Endothelial cell of umbilical vein (primary cell): ENCODE results near the gene ANKK1. TPM values are rescaled to one million over a fixed set of nuclear protein-coding genes. Genes with fewer than 3 reads are reported as not detected.

Experiments used
- BruUV-seq: library from RNA; stranded (reverse); fragments of 400-500 nt; replicated peaks from 2 replicates; lab custom pipeline; 2021; lab: Mats Ljungman, UMichigan
- CTCF ChIA-PET: fragments of 300-600, 350-600 bp; sonication (Branson Sonifier 250); formaldehyde crosslinking; loops from one replicate; lab custom pipeline; 2021; ENCODE audit warnings: antibody characterized with exemption, inconsistent platforms; lab: Charles Lee
- POLR2A ChIA-PET: fragments of 300-600, 350-600 bp; sonication (Branson Sonifier 250); formaldehyde crosslinking; loops from one replicate; lab custom pipeline; 2021; ENCODE audit warnings: antibody characterized with exemption, inconsistent platforms; lab: Charles Lee
- DNase-seq: peaks from one replicate; pipeline ENCODE4 v3.0.0-alpha.2; 2011; ENCODE audit warnings: low read depth, low spot score
- FAIRE-seq: peaks from 2 replicates; lab custom pipeline; 2011; peaks lifted over from hg19 to GRCh38; lab: Jason Lieb, UNC
- H2AFZ ChIP-seq: 2 replicates; pipeline ENCODE4 v1.6.0; 2012; ENCODE audit warnings: low read depth, low read length, control low read depth, inconsistent platforms
- H3K27ac ChIP-seq: 2 replicates; pipeline ENCODE4 v1.5.1; 2011; ENCODE audit warnings: low read depth, mild to moderate bottlenecking, control low read depth, low read length, moderate library complexity; ENCODE audit not compliant: insufficient read depth
- H3K27me3 ChIP-seq, 2 experiments: 2 replicates each; pipeline versions ENCODE4 v1.6.0 to v1.6.1; 2011; ENCODE audit warnings: low read length in 2 of 2, mixed read lengths in 1 of 2; ENCODE audit not compliant: control insufficient read depth in 2 of 2, insufficient read depth in 2 of 2
- H3K36me3 ChIP-seq, 2 experiments: 2 replicates in 1 of 2; 3 replicates in 1 of 2; pipeline ENCODE4 v1.5.1; 2011; ENCODE audit warnings: low read length in 2 of 2, mild to moderate bottlenecking in 1 of 2, moderate library complexity in 1 of 2; ENCODE audit not compliant: control insufficient read depth in 2 of 2, insufficient read depth in 2 of 2; ENCODE audit errors: extremely low read depth in 1 of 2
- H3K4me1 ChIP-seq: 3 replicates; pipeline ENCODE4 v1.5.1; 2011; ENCODE audit warnings: mild to moderate bottlenecking, low read length; ENCODE audit not compliant: control insufficient read depth, insufficient read depth; ENCODE audit errors: extremely low read depth
- H3K4me2 ChIP-seq: 2 replicates; pipeline ENCODE4 v1.6.1; 2011; ENCODE audit warnings: low read length, control low read depth, mixed read lengths; ENCODE audit not compliant: insufficient read depth
- H3K4me3 ChIP-seq, 3 experiments: fragments of 200-600 bp in 1 of 3; sonication (generic), shearing (Covaris generic) in 1 of 3; replicated peaks in 1 of 3; 2 replicates each; pipeline ENCODE4 v1.5.1; 2011 to 2016; ENCODE audit warnings: control low read depth in 3 of 3, low read length in 3 of 3, mild to moderate bottlenecking in 2 of 3, inconsistent platforms in 1 of 3, low read depth in 1 of 3, moderate library complexity in 1 of 3; ENCODE audit not compliant: insufficient read depth in 1 of 3
- H3K79me2 ChIP-seq: 2 replicates; pipeline ENCODE4 v1.6.0; 2012; ENCODE audit warnings: low read length, inconsistent platforms; ENCODE audit not compliant: control insufficient read depth, insufficient read depth
- H3K9ac ChIP-seq: replicated peaks from 2 replicates; pipeline ENCODE3; 2011; ENCODE audit warnings: low read length, control low read depth; ENCODE audit not compliant: insufficient read depth; ENCODE audit errors: extremely low read depth
- H3K9me1 ChIP-seq: replicated peaks from 3 replicates; pipeline ENCODE4 v1.6.0; 2011; ENCODE audit warnings: mild to moderate bottlenecking, low read length; ENCODE audit not compliant: control insufficient read depth, insufficient read depth; ENCODE audit errors: extremely low read depth
- H3K9me3 ChIP-seq: replicated peaks from 2 replicates; pipeline ENCODE4 v1.5.1; 2012; ENCODE audit warnings: low read length, inconsistent platforms; ENCODE audit not compliant: control insufficient read depth, insufficient read depth
- H4K20me1 ChIP-seq: replicated peaks from 2 replicates; pipeline ENCODE3; 2011; ENCODE audit warnings: mild to moderate bottlenecking, low read length; ENCODE audit not compliant: control insufficient read depth, insufficient read depth; ENCODE audit errors: extremely low read depth
- EZH2 ChIP-seq: IDR thresholded peaks from 2 replicates; pipeline ENCODE4 v1.6.1; 2012; ENCODE audit warnings: borderline replicate concordance, low read depth, mild to moderate bottlenecking, moderate library complexity, low read length, inconsistent platforms; ENCODE audit not compliant: severe bottlenecking
- FOS ChIP-seq: IDR thresholded peaks from 2 replicates; pipeline ENCODE4 v1.6.1; 2011; ENCODE audit warnings: mild to moderate bottlenecking, low read length, moderate library complexity, borderline replicate concordance; ENCODE audit not compliant: insufficient read depth
- GATA2 ChIP-seq: IDR thresholded peaks from 2 replicates; pipeline ENCODE4 v1.7.0; 2011; ENCODE audit warnings: low read depth, mild to moderate bottlenecking, moderate library complexity, mixed read lengths, low read length; ENCODE audit not compliant: insufficient read length, insufficient read depth
- JUN ChIP-seq: IDR thresholded peaks from 2 replicates; pipeline ENCODE4 v1.6.1; 2011; ENCODE audit warnings: borderline replicate concordance, low read depth; ENCODE audit not compliant: insufficient read length, insufficient read depth
- MYC ChIP-seq: IDR thresholded peaks from one replicate; pipeline ENCODE4 v1.6.1; 2011; ENCODE audit warnings: mild to moderate bottlenecking, low read depth, low read length
- POLR2A ChIP-seq: IDR thresholded peaks from 2 replicates; pipeline ENCODE4 v1.6.1; 2012; ENCODE audit warnings: low read depth, mild to moderate bottlenecking, control low read depth, low read length
- POLR2AphosphoS5 ChIP-seq: IDR thresholded peaks from 2 replicates; pipeline ENCODE4 v1.6.1; 2012; ENCODE audit warnings: low read depth, mild to moderate bottlenecking, control low read depth, low read length, moderate library complexity; ENCODE audit not compliant: insufficient read depth
- dilution Hi-C: fragments of 300-500 bp; cut with MboI; formaldehyde crosslinking; loops from one replicate; pipeline ENCODE4 v1.15.0; 2019; ENCODE audit warnings: low sequenced_read_pairs; ENCODE audit not compliant: extremely low pct_ligation_motif_present
- intact Hi-C: fragments of 100-400 bp; cut with micrococcal nuclease; formaldehyde crosslinking; loops from one replicate; pipeline ENCODE4 v1.10.0; 2022
- polyA plus RNA-seq, 4 experiments: library from polyadenylated mRNA; depleted of rRNA in 3 of 4; stranded (reverse) in 3 of 4; unstranded in 1 of 4; fragments of >200 nt; gene quantifications; 2 replicates each; pipeline versions ENCODE4 v1.2.1 to v1.2.3, GENCODE V29; 2011 to 2012; ENCODE audit warnings: missing spikeins in 1 of 4
- total RNA-seq: library from RNA; stranded (reverse); gene quantifications from 2 replicates; pipeline ENCODE4 v1.2.3, GENCODE V29; 2021
- TF ChIP-seq, protein P1 (sequence below), 2 donors: IDR thresholded peaks; 1 replicate in 1 of 2; 2 replicates in 1 of 2; pipeline ENCODE4 v1.5.1; 2011; ENCODE audit warnings: low read length in 2 of 2, mild to moderate bottlenecking in 2 of 2, moderate library complexity in 2 of 2, control low read depth in 1 of 2, inconsistent platforms in 1 of 2, low read depth in 1 of 2; ENCODE audit not compliant: insufficient read depth in 1 of 2; ENCODE audit errors: extremely low read depth in 1 of 2
- TF ChIP-seq, protein P2 (sequence below): IDR thresholded peaks from 2 replicates; pipeline ENCODE4 v1.6.1; 2011; ENCODE audit not compliant: insufficient read depth, insufficient read length

ANKK1 gene
- total and polyA plus RNA-seq, 2 donors (not counting 3 experiments of a cell fraction or from before 2014, with no cell fraction given), result not detected

DNA sequence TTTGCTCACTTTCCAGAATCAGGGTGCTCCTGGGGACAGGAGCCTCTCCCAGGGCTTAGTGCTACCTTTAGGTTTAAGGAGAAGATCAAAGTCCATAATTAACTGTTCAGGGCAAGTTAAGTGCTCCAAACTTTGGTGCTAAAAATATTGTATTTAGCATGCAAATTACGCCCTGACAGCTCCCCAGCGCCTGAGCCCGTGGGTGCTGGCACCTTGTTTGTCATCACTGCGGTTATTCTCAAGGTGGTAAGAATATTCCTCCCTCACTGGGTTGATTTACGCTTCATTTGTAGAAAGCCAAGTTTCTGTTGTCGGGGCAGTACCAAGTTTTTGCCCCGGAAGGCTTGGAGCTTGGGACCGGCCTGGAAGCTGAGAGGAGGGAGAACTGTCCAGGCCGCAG, 21.3 kb downstream of the ANKK1 start:
- FAIRE-seq (no peak), DNase-seq (no peak)
- no peaks in the 10 kb centered on the region for H4K20me1 ChIP-seq
- no peaks in the 10 kb centered on the region for H3K79me2 ChIP-seq
- H3K9ac ChIP-seq, result no peak overlapping the region
- H3K4me3 ChIP-seq, result no peak overlapping the region
- H3K4me2 ChIP-seq, result no peak overlapping the region
- ChIA-PET CTCF (no interaction called here), POLR2A (interaction anchor here (0.6 kb wide), 1 partner anchor 810 kb away, joined by 3 read pairs; no protein-coding TSS in a partner anchor)
- H3K27ac ChIP-seq, result no peak overlapping the region
- BruUV-seq, result no TSS peak
- dilution Hi-C loops, result no loop called here
- H3K27me3 ChIP-seq, result no peaks in the 10 kb centered on the region
- no peak overlapping the region for H2AFZ ChIP-seq
- no peaks in the 10 kb centered on the region for H3K9me1 ChIP-seq
- intact Hi-C loops, result no loop called here
- H3K36me3 ChIP-seq, result no peaks in the 10 kb centered on the region
- no peaks in the 10 kb centered on the region for H3K9me3 ChIP-seq
- TF ChIP-seq GATA2, result no peak
- no peak for TF ChIP-seq MYC
- no peak for TF ChIP-seq JUN
- no peak for TF ChIP-seq EZH2
- no peak for TF ChIP-seq POLR2AphosphoS5
- TF ChIP-seq, protein P1, sequence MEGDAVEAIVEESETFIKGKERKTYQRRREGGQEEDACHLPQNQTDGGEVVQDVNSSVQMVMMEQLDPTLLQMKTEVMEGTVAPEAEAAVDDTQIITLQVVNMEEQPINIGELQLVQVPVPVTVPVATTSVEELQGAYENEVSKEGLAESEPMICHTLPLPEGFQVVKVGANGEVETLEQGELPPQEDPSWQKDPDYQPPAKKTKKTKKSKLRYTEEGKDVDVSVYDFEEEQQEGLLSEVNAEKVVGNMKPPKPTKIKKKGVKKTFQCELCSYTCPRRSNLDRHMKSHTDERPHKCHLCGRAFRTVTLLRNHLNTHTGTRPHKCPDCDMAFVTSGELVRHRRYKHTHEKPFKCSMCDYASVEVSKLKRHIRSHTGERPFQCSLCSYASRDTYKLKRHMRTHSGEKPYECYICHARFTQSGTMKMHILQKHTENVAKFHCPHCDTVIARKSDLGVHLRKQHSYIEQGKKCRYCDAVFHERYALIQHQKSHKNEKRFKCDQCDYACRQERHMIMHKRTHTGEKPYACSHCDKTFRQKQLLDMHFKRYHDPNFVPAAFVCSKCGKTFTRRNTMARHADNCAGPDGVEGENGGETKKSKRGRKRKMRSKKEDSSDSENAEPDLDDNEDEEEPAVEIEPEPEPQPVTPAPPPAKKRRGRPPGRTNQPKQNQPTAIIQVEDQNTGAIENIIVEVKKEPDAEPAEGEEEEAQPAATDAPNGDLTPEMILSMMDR (IDR thresholded peaks at IDR 0.05; ENCODE audit: extremely low read depth in 1 of 2, insufficient read depth in 1 of 2, low read depth in 1 of 2, low read length in 2 of 2), result no peak
- TF ChIP-seq, protein P2, sequence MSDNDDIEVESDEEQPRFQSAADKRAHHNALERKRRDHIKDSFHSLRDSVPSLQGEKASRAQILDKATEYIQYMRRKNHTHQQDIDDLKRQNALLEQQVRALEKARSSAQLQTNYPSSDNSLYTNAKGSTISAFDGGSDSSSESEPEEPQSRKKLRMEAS, result no peak
- no peak for TF ChIP-seq FOS
- TF ChIP-seq POLR2A, result no peak
- no peaks in the 10 kb centered on the region for H3K4me1 ChIP-seq
